MV-4-11 (cell line): ENCODE measurements around the gene ERVV-1.
"Not testable (repeated sequence)": the region's sequence is repeated elsewhere in the genome, so short reads cannot be mapped to it uniquely, and the experiment has no call there.

Source experiments
- DNase-seq: peaks from one replicate; lab custom pipeline; 2025; lab: John Stamatoyannopoulos, UW

Gene ERVV-1

GRCh38 chr19:53019684-53020083 is 6.0 kb downstream of the ERVV-1 start:
- DNase-seq: no peak

- DNase-seq: not testable (repeated sequence)
Observed at GRCh38 chr19:53028306-53028705, 14.6 kb downstream of the ERVV-1 start.

- no peak for DNase-seq
Observed at GRCh38 chr19:53034054-53034453, 20.3 kb downstream of the ERVV-1 start.

GRCh38 chr19:53034948-53035675 is 21.4 kb downstream of the ERVV-1 start:
- DNase-seq: no peak

GRCh38 chr19:53037101-53038097 is 23.7 kb downstream of the ERVV-1 start:
- no peak for DNase-seq

- no peak for DNase-seq
Observed at GRCh38 chr19:53041366-53041765, 27.6 kb downstream of the ERVV-1 start.

- DNase-seq: no peak
Observed at GRCh38 chr19:53045536-53045935, 31.8 kb downstream of the ERVV-1 start.

GRCh38 chr19:53047379-53047778 is 33.7 kb downstream of the ERVV-1 start:
- no peak for DNase-seq

- DNase-seq: no peak
Observed at GRCh38 chr19:53055117-53055516, 41.4 kb downstream of the ERVV-1 start.

GRCh38 chr19:53057904-53058580 is 44.3 kb downstream of the ERVV-1 start:
- DNase-seq: no peak
